Small intestine (tissue), 7 donors: ENCODE results near the gene SSTR1. TPM values are rescaled to one million over a fixed set of nuclear protein-coding genes. Genes with fewer than 3 reads are reported as not detected.

ENCODE experiments used
- DNase-seq, 2 donors: peaks; one replicate each; pipeline versions ENCODE4 v3.0.0 to v3.0.0-alpha.2; 2013
- FAIRE-seq: peaks from 2 replicates; lab custom pipeline; 2012; peaks lifted over from hg19 to GRCh38; lab: Jason Lieb, UNC
- H3K27ac ChIP-seq, 3 donors: one replicate each; pipeline ENCODE4 v1.5.1; 2013; ENCODE audit warnings: low read length in 2 of 3, mild to moderate bottlenecking in 2 of 3, control low read depth in 1 of 3, inconsistent platforms in 1 of 3, low read depth in 1 of 3, moderate library complexity in 1 of 3
- H3K27me3 ChIP-seq, 3 donors: one replicate each; pipeline ENCODE4 v1.6.1; 2013; ENCODE audit warnings: low read length in 3 of 3, inconsistent platforms in 1 of 3; ENCODE audit not compliant: control insufficient read depth in 3 of 3, insufficient read depth in 3 of 3
- H3K36me3 ChIP-seq, 3 donors: one replicate each; pipeline ENCODE4 v1.6.1; 2013; ENCODE audit warnings: low read length in 3 of 3, inconsistent platforms in 1 of 3, low read depth in 1 of 3, mild to moderate bottlenecking in 1 of 3, moderate library complexity in 1 of 3; ENCODE audit not compliant: control insufficient read depth in 3 of 3, insufficient read depth in 2 of 3
- H3K4me1 ChIP-seq, 3 donors: one replicate each; pipeline ENCODE4 v1.6.1; 2013; ENCODE audit warnings: low read length in 2 of 3, inconsistent platforms in 1 of 3, low read depth in 1 of 3, mild to moderate bottlenecking in 1 of 3, moderate library complexity in 1 of 3; ENCODE audit not compliant: control insufficient read depth in 3 of 3, insufficient read depth in 2 of 3
- H3K4me3 ChIP-seq, 3 donors: one replicate each; pipeline ENCODE4 v1.5.1; 2013; ENCODE audit warnings: low read length in 3 of 3, control low read depth in 1 of 3, inconsistent platforms in 1 of 3, low read depth in 1 of 3, mild to moderate bottlenecking in 1 of 3, moderate library complexity in 1 of 3
- H3K9me3 ChIP-seq, 2 donors: one replicate each; pipeline ENCODE4 v1.6.1; 2013; ENCODE audit warnings: low read depth in 1 of 2, low read length in 1 of 2; ENCODE audit not compliant: control insufficient read depth in 2 of 2, insufficient read depth in 1 of 2
- WGBS, 3 donors: extraction: QIAGEN DNeasy Blood & Tissue Kit; methylation state at CpG; one replicate each; pipeline ENCODE4 v1.1.7; 2013; 5-methylcytosine and 5-hydroxymethylcytosine counted together
- polyA plus RNA-seq, 4 donors: library from polyadenylated mRNA; stranded (reverse) in 3 of 4; unstranded in 1 of 4; fragments of 200-250 nt in 3 of 4; fragments of 120-200 nt in 1 of 4; gene quantifications; one replicate each; pipeline versions ENCODE4 v1.2.1 to v1.2.3, GENCODE V29; 2013
- donor health status: healthy with polysubstance abuse.
- donor health status: control.
- donor health status: control.
- donor health status: Bipolar disorder and iron deficiency.
- donor health status: healthy.

Gene SSTR1
- polyA plus RNA-seq, 4 donors = 7.8 to 32.7 (median 9.9) TPM

GRCh38 chr14:38238878-38239277 lies 31.2 kb downstream of the SSTR1 start:
- DNase-seq (no peak), FAIRE-seq (no peak)
- Histone ChIP-seq H3K9me3 (no peaks in the 10 kb centered on the region), H3K27ac (no peak overlapping the region), H3K27me3 (no peaks in the 10 kb centered on the region), H3K4me3 (no peak overlapping the region), H3K36me3 (no peaks in the 10 kb centered on the region), H3K4me1 (no peaks in the 10 kb centered on the region)

- WGBS, 3 donors = 58 to 79% (median 66%) methylated on average over 1 of the region's 1 CpG
- Histone ChIP-seq H3K4me3 (no peak overlapping the region), H3K4me1 (no peaks in the 10 kb centered on the region), H3K27me3 (no peaks in the 10 kb centered on the region), H3K27ac (no peak overlapping the region), H3K36me3 (no peaks in the 10 kb centered on the region), H3K9me3 (no peaks in the 10 kb centered on the region)
- DNase-seq (no peak), FAIRE-seq (no peak)
Observed at GRCh38 chr14:38243696-38244240, 36.1 kb downstream of the SSTR1 start.

GRCh38 chr14:38248321-38249028 lies 40.8 kb downstream of the SSTR1 start:
- Histone ChIP-seq H3K27ac (no peak overlapping the region), H3K36me3 (no peaks in the 10 kb centered on the region), H3K4me3 (no peak overlapping the region), H3K9me3 (no peaks in the 10 kb centered on the region), H3K27me3 (peaks cover 0 to under 1% (median 0%) of the 10 kb centered on the region in 3 donors), H3K4me1 (no peaks in the 10 kb centered on the region)
- 90 to 96% (median 94%) methylated on average over 3 of the region's 3 CpGs for WGBS, 3 donors
- no peak for FAIRE-seq
- DNase-seq = no peak

GRCh38 chr14:38250331-38250730 lies 42.6 kb downstream of the SSTR1 start:
- Histone ChIP-seq H3K4me1 (no peaks in the 10 kb centered on the region), H3K27me3 (peaks cover 0 to 19% (median 6%) of the 10 kb centered on the region in 3 donors), H3K27ac (no peak overlapping the region), H3K9me3 (no peaks in the 10 kb centered on the region), H3K4me3 (no peak overlapping the region), H3K36me3 (no peaks in the 10 kb centered on the region)
- no peak for FAIRE-seq
- DNase-seq = no peak

- peaks cover 0 to 28% (median 6%) of the 10 kb centered on the region in 3 donors for H3K27me3 ChIP-seq
- 72 to 80% (median 75%) methylated on average over 4 of the region's 4 CpGs for WGBS, 3 donors
- H3K27ac ChIP-seq = no peak overlapping the region
- no peaks in the 10 kb centered on the region for H3K36me3 ChIP-seq
- DNase-seq (no peak), FAIRE-seq (no peak)
- no peak overlapping the region for H3K4me3 ChIP-seq
- no peaks in the 10 kb centered on the region for H3K9me3 ChIP-seq
- H3K4me1 ChIP-seq = no peaks in the 10 kb centered on the region
Observed at GRCh38 chr14:38252066-38252710, 44.5 kb downstream of the SSTR1 start.

GRCh38 chr14:38253676-38254075 lies 46.0 kb downstream of the SSTR1 start:
- DNase-seq (no peak), FAIRE-seq (no peak)
- Histone ChIP-seq H3K9me3 (no peaks in the 10 kb centered on the region), H3K27me3 (peaks cover 0 to 28% (median 6%) of the 10 kb centered on the region in 3 donors), H3K4me1 (no peaks in the 10 kb centered on the region), H3K36me3 (no peaks in the 10 kb centered on the region), H3K27ac (peak overlapping the region in 1 of 3 donors; percentile 37), H3K4me3 (no peak overlapping the region)
- 60 to 69% (median 60%) methylated on average over 4 of the region's 4 CpGs for WGBS, 3 donors

- no peak for DNase-seq
- no peaks in the 10 kb centered on the region for H3K9me3 ChIP-seq
- FAIRE-seq = no peak
- no peaks in the 10 kb centered on the region for H3K4me1 ChIP-seq
- 13 to 18% (median 13%) methylated on average over 44 of the region's 44 CpGs for WGBS, 3 donors
- H3K27me3 ChIP-seq = peaks cover 0 to 32% (median 8%) of the 10 kb centered on the region in 3 donors
- peak overlapping the region; percentile 19 to 46 (median 33) for H3K4me3 ChIP-seq
- no peaks in the 10 kb centered on the region for H3K36me3 ChIP-seq
- peak overlapping the region; percentile 24 to 88 (median 28) for H3K27ac ChIP-seq
Observed at GRCh38 chr14:38254571-38255407, 47.1 kb downstream of the SSTR1 start.

GRCh38 chr14:38255408-38255672 lies 47.6 kb downstream of the SSTR1 start:
- Histone ChIP-seq H3K36me3 (no peaks in the 10 kb centered on the region), H3K4me3 (peak overlapping the region; percentile 30 to 46 (median 33)), H3K4me1 (no peaks in the 10 kb centered on the region), H3K9me3 (no peaks in the 10 kb centered on the region), H3K27ac (peak overlapping the region; percentile 5 to 88 (median 28)), H3K27me3 (peaks cover 0 to 33% (median 8%) of the 10 kb centered on the region in 3 donors)
- peak; percentile 35 to 58 for DNase-seq
- FAIRE-seq = no peak
- WGBS, 3 donors = 3 to 7% (median 3%) methylated on average over 29 of the region's 29 CpGs
